Keratinocyte (primary cell): ENCODE data around the gene TRAPPC8. TPM values are rescaled to one million over a fixed set of nuclear protein-coding genes. Genes with fewer than 3 reads are reported as not detected.

Experiments used
- DNase-seq: peaks from one replicate; pipeline ENCODE4 v3.0.0-alpha.2; 2011; ENCODE audit warnings: low read depth, missing footprints, low spot score
- FAIRE-seq: peaks from 2 replicates; lab custom pipeline; 2011; peaks lifted over from hg19 to GRCh38; lab: Jason Lieb, UNC
- H2AFZ ChIP-seq: 2 replicates; pipeline ENCODE4 v1.6.0; 2012; ENCODE audit warnings: low read length, control low read depth, inconsistent platforms; ENCODE audit not compliant: control insufficient read depth
- H3K27ac ChIP-seq: 2 replicates; pipeline ENCODE4 v1.5.1; 2011; ENCODE audit warnings: low read length; ENCODE audit not compliant: control insufficient read depth, insufficient read depth
- H3K27me3 ChIP-seq: 3 replicates; pipeline ENCODE4 v1.6.0; 2011; ENCODE audit warnings: low read length; ENCODE audit not compliant: control insufficient read depth, insufficient read depth; ENCODE audit errors: extremely low read depth
- H3K36me3 ChIP-seq, 2 experiments: 2 replicates in 1 of 2; 3 replicates in 1 of 2; pipeline ENCODE4 v1.5.1; 2011; ENCODE audit warnings: low read length in 2 of 2, mild to moderate bottlenecking in 1 of 2; ENCODE audit not compliant: control insufficient read depth in 2 of 2, insufficient read depth in 2 of 2; ENCODE audit errors: extremely low read depth in 1 of 2
- H3K4me1 ChIP-seq: 3 replicates; pipeline ENCODE4 v1.5.1; 2011; ENCODE audit warnings: low read length; ENCODE audit not compliant: control insufficient read depth, insufficient read depth; ENCODE audit errors: extremely low read depth
- H3K4me2 ChIP-seq: 3 replicates; pipeline ENCODE4 v1.6.0; 2011; ENCODE audit warnings: low read depth, low read length; ENCODE audit not compliant: control insufficient read depth, insufficient read depth; ENCODE audit errors: extremely low read depth
- H3K4me3 ChIP-seq, 3 experiments: fragments of 200-600 bp in 1 of 3; sonication (generic) in 1 of 3; 2 replicates in 2 of 3; 3 replicates in 1 of 3; pipeline ENCODE4 v1.5.1; 2011 to 2016; ENCODE audit warnings: low read length in 3 of 3, mild to moderate bottlenecking in 3 of 3, control low read depth in 2 of 3, inconsistent platforms in 1 of 3, low read depth in 1 of 3, mixed read lengths in 1 of 3, mixed run types in 1 of 3, moderate library complexity in 1 of 3; ENCODE audit not compliant: control insufficient read depth in 2 of 3, insufficient read depth in 2 of 3; ENCODE audit errors: extremely low read depth in 1 of 3
- H3K79me2 ChIP-seq: 2 replicates; pipeline ENCODE4 v1.6.0; 2012; ENCODE audit warnings: low read length; ENCODE audit not compliant: control insufficient read depth, insufficient read depth
- H3K9ac ChIP-seq: 3 replicates; pipeline ENCODE4 v1.6.0; 2011; ENCODE audit warnings: low read length; ENCODE audit not compliant: control insufficient read depth, insufficient read depth; ENCODE audit errors: extremely low read depth
- H3K9me1 ChIP-seq: 3 replicates; pipeline ENCODE4 v1.6.0; 2011; ENCODE audit warnings: low read length; ENCODE audit not compliant: control insufficient read depth, insufficient read depth; ENCODE audit errors: extremely low read depth
- H3K9me3 ChIP-seq: 2 replicates; pipeline ENCODE4 v1.5.1; 2012; ENCODE audit warnings: low read depth, low read length; ENCODE audit not compliant: control insufficient read depth
- H4K20me1 ChIP-seq: 3 replicates; pipeline ENCODE4 v1.6.0; 2011; ENCODE audit warnings: low read length; ENCODE audit not compliant: control insufficient read depth, insufficient read depth; ENCODE audit errors: extremely low read depth
- CTCF ChIP-seq, 3 experiments: IDR thresholded peaks in 1 of 3; conservative IDR thresholded peaks in 1 of 3; optimal IDR thresholded peaks in 1 of 3; 2 replicates in 2 of 3; 3 replicates in 1 of 3; pipeline versions ENCODE3 to v1.5.1; 2011; ENCODE audit warnings: low read length in 3 of 3, mild to moderate bottlenecking in 3 of 3, moderate library complexity in 2 of 3, control low read depth in 1 of 3, inconsistent platforms in 1 of 3; ENCODE audit not compliant: insufficient read depth in 2 of 3; ENCODE audit errors: extremely low read depth in 1 of 3
- EZH2 ChIP-seq: IDR thresholded peaks from one replicate; pipeline ENCODE4 v1.6.1; 2012; ENCODE audit warnings: inconsistent platforms, mild to moderate bottlenecking, low read length, moderate library complexity
- dilution Hi-C: fragments of 300-500 bp; cut with MboI; formaldehyde crosslinking; loops from one replicate; pipeline ENCODE4 v1.7.0; 2020; ENCODE audit warnings: low sequenced_read_pairs; ENCODE audit not compliant: extremely low pct_ligation_motif_present
- polyA plus RNA-seq, 5 experiments: library from polyadenylated mRNA; depleted of rRNA in 3 of 5; stranded (reverse) in 3 of 5; stranded (forward) in 1 of 5; unstranded in 1 of 5; fragments of >200 nt; gene quantifications; 1 replicate in 1 of 5; 2 replicates in 3 of 5; 3 replicates in 1 of 5; pipeline versions ENCODE4 v1.2.1 to v1.2.3, GENCODE V29; 2011 to 2012; ENCODE audit warnings: missing spikeins in 2 of 5, low read depth in 1 of 5, low replicate concordance in 1 of 5

The TRAPPC8 gene
- polyA plus RNA-seq, 1 donor (not counting 4 experiments of a cell fraction or from before 2014, with no cell fraction given) = 64.8 TPM

GRCh38 chr18:31878358-31878757 lies 64.6 kb downstream of the TRAPPC8 start:
- H4K20me1 ChIP-seq = no peaks in the 10 kb centered on the region
- H3K79me2 ChIP-seq = peaks cover 4% of the 10 kb centered on the region
- H3K27ac ChIP-seq = no peak overlapping the region
- FAIRE-seq (no peak), DNase-seq (no peak)
- H3K4me3 ChIP-seq = no peak overlapping the region
- TF ChIP-seq CTCF (optimal IDR thresholded peaks at IDR 0.05 in 1 of 3, IDR thresholded peaks at IDR 0.05 in 1 of 3, conservative IDR thresholded peaks at IDR 0.05 in 1 of 3; ENCODE audit: extremely low read depth in 1 of 3, insufficient read depth in 2 of 3, low read length in 3 of 3) (no peak), EZH2 (no peak)
- no peaks in the 10 kb centered on the region for H3K9me3 ChIP-seq
- H3K36me3 ChIP-seq = peaks cover 1 to 4% of the 10 kb centered on the region in 2 experiments
- dilution Hi-C loops = no loop called here
- no peaks in the 10 kb centered on the region for H3K27me3 ChIP-seq
- H3K4me2 ChIP-seq = no peak overlapping the region
- H3K9me1 ChIP-seq = no peaks in the 10 kb centered on the region
- H3K9ac ChIP-seq = no peak overlapping the region
- peaks cover 7% of the 10 kb centered on the region for H3K4me1 ChIP-seq
- no peak overlapping the region for H2AFZ ChIP-seq

GRCh38 chr18:31877900-31878299 lies 65.0 kb downstream of the TRAPPC8 start:
- Histone ChIP-seq H3K36me3 (peaks cover 3 to 4% of the 10 kb centered on the region in 2 experiments), H3K4me2 (no peak overlapping the region), H3K79me2 (peaks cover 4% of the 10 kb centered on the region), H4K20me1 (no peaks in the 10 kb centered on the region), H3K27me3 (no peaks in the 10 kb centered on the region), H2AFZ (no peak overlapping the region), H3K4me3 (no peak overlapping the region), H3K9me3 (no peaks in the 10 kb centered on the region), H3K4me1 (peaks cover 7% of the 10 kb centered on the region), H3K9me1 (no peaks in the 10 kb centered on the region), H3K27ac (no peak overlapping the region), H3K9ac (no peak overlapping the region)
- dilution Hi-C loops = no loop called here
- no peak for FAIRE-seq
- DNase-seq = no peak
- no peak for TF ChIP-seq CTCF (optimal IDR thresholded peaks at IDR 0.05 in 1 of 3, IDR thresholded peaks at IDR 0.05 in 1 of 3, conservative IDR thresholded peaks at IDR 0.05 in 1 of 3; ENCODE audit: extremely low read depth in 1 of 3, insufficient read depth in 2 of 3, low read length in 3 of 3)
- TF ChIP-seq EZH2 = no peak
